OCI-LY1 (cell line): ENCODE data around the gene ACACA.

Source experiments
- H2AFZ ChIP-seq: fragments of 200-600 bp; sonication (generic), shearing (Covaris generic); 2 replicates; pipeline ENCODE4 v1.6.0; 2014; ENCODE audit warnings: antibody characterized with exemption, mild to moderate bottlenecking, low read length
- H3F3A ChIP-seq: fragments of 200-600 bp; sonication (generic), shearing (Covaris generic); 2 replicates; pipeline ENCODE4 v1.6.0; 2014; ENCODE audit warnings: mild to moderate bottlenecking, antibody characterized with exemption, low read length, moderate library complexity; ENCODE audit not compliant: insufficient read depth
- H3K27ac ChIP-seq: fragments of 200-600 bp; sonication (generic); 2 replicates; pipeline ENCODE4 v1.5.1; 2014; ENCODE audit warnings: low read length, mixed run types, mild to moderate bottlenecking, low read depth; ENCODE audit not compliant: poor library complexity, severe bottlenecking
- H3K27me3 ChIP-seq: fragments of 200-600 bp; sonication (generic); 2 replicates; pipeline ENCODE4 v1.6.0; 2014; ENCODE audit warnings: antibody characterized with exemption, mild to moderate bottlenecking, low read length, moderate library complexity; ENCODE audit not compliant: insufficient read depth
- H3K36me3 ChIP-seq: fragments of 200-600 bp; sonication (generic); 2 replicates; pipeline ENCODE4 v1.6.1; 2014; ENCODE audit warnings: mild to moderate bottlenecking, antibody characterized with exemption, low read length, moderate library complexity, mixed read lengths; ENCODE audit not compliant: insufficient read depth
- H3K4me1 ChIP-seq: fragments of 200-600 bp; sonication (generic); 2 replicates; pipeline ENCODE4 v1.5.1; 2014; ENCODE audit warnings: mild to moderate bottlenecking, low read length, moderate library complexity; ENCODE audit not compliant: insufficient read depth, severe bottlenecking
- H3K4me2 ChIP-seq: fragments of 200-600 bp; sonication (generic), shearing (Covaris generic); 2 replicates; pipeline ENCODE4 v1.6.1; 2014; ENCODE audit warnings: low read length
- H3K4me3 ChIP-seq: fragments of 200-600 bp; sonication (generic); 2 replicates; pipeline ENCODE4 v1.5.1; 2014; ENCODE audit warnings: low read length, low read depth, mild to moderate bottlenecking, mixed read lengths; ENCODE audit not compliant: poor library complexity, severe bottlenecking
- H3K79me2 ChIP-seq: fragments of 200-600 bp; shearing (Covaris generic); 2 replicates; pipeline ENCODE4 v1.6.1; 2016; ENCODE audit warnings: mixed run types, low read length, mixed read lengths; ENCODE audit not compliant: insufficient read depth
- H3K9ac ChIP-seq: fragments of 200-600 bp; sonication (generic), shearing (Covaris generic); 2 replicates; pipeline ENCODE4 v1.6.1; 2014; ENCODE audit warnings: mild to moderate bottlenecking, low read length, mixed read lengths
- H3K9me2 ChIP-seq: fragments of 200-600 bp; sonication (generic), shearing (Covaris generic); 2 replicates; pipeline ENCODE4 v1.6.1; 2014; ENCODE audit warnings: low read depth, mild to moderate bottlenecking, low read length, mixed read lengths
- H3K9me3 ChIP-seq: fragments of 200-600 bp; shearing (Covaris generic); 2 replicates; pipeline ENCODE4 v1.6.1; 2014; ENCODE audit warnings: low read length, mixed read lengths
- H4K20me1 ChIP-seq: fragments of 200-600 bp; sonication (generic), shearing (Covaris generic); 2 replicates; pipeline ENCODE4 v1.6.0; 2016; ENCODE audit warnings: mild to moderate bottlenecking, low read length; ENCODE audit not compliant: insufficient read depth
- EZH2 ChIP-seq: fragments of 200-600 bp; sonication (generic), shearing (Covaris generic); IDR thresholded peaks from 2 replicates; pipeline ENCODE4 v1.8.0; 2017; ENCODE audit warnings: borderline replicate concordance, mixed run types, mild to moderate bottlenecking, antibody characterized with exemption, low read length, moderate library complexity, mixed read lengths
- TF ChIP-seq, protein P1 (sequence below): fragments of 200-600 bp; sonication (generic), shearing (Covaris generic); IDR thresholded peaks from 2 replicates; pipeline ENCODE4 v1.5.1; 2017; ENCODE audit warnings: mild to moderate bottlenecking, antibody characterized with exemption, low read length, moderate library complexity, mixed read lengths

Gene ACACA

DNA sequence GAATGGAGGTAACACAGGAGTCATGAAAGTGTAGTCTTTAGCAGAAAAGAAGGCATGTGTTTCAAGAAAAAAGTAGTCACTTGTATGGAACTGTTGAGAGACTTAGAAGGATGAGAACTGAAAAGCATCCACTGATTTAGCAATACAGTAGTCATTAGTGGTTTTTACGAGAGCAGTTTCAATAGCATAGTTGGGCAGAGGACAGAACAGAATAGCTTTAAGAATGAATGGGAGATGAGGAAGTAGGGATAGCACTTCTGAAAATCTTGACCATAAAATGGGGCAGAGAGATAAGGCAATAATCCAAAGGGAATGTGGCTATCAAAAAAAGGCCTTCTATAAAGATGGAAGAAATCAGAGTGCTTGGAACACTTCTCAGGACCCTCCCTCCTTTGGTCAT, 95.7 kb downstream of the ACACA start:
- no peak overlapping the region for H3K4me2 ChIP-seq
- no peak overlapping the region for H3K27ac ChIP-seq
- H3K36me3 ChIP-seq: peaks cover 28% of the 10 kb centered on the region
- no peaks in the 10 kb centered on the region for H3K27me3 ChIP-seq
- H2AFZ ChIP-seq: no peak overlapping the region
- no peak overlapping the region for H3K9ac ChIP-seq
- no peaks in the 10 kb centered on the region for H3F3A ChIP-seq
- no peaks in the 10 kb centered on the region for H3K4me1 ChIP-seq
- H3K4me3 ChIP-seq: no peak overlapping the region
- no peaks in the 10 kb centered on the region for H4K20me1 ChIP-seq
- no peaks in the 10 kb centered on the region for H3K9me3 ChIP-seq
- peaks cover 9% of the 10 kb centered on the region for H3K79me2 ChIP-seq
- H3K9me2 ChIP-seq: no peaks in the 10 kb centered on the region
- no peak for TF ChIP-seq EZH2
- TF ChIP-seq, protein P1, sequence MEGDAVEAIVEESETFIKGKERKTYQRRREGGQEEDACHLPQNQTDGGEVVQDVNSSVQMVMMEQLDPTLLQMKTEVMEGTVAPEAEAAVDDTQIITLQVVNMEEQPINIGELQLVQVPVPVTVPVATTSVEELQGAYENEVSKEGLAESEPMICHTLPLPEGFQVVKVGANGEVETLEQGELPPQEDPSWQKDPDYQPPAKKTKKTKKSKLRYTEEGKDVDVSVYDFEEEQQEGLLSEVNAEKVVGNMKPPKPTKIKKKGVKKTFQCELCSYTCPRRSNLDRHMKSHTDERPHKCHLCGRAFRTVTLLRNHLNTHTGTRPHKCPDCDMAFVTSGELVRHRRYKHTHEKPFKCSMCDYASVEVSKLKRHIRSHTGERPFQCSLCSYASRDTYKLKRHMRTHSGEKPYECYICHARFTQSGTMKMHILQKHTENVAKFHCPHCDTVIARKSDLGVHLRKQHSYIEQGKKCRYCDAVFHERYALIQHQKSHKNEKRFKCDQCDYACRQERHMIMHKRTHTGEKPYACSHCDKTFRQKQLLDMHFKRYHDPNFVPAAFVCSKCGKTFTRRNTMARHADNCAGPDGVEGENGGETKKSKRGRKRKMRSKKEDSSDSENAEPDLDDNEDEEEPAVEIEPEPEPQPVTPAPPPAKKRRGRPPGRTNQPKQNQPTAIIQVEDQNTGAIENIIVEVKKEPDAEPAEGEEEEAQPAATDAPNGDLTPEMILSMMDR: no peak

DNA sequence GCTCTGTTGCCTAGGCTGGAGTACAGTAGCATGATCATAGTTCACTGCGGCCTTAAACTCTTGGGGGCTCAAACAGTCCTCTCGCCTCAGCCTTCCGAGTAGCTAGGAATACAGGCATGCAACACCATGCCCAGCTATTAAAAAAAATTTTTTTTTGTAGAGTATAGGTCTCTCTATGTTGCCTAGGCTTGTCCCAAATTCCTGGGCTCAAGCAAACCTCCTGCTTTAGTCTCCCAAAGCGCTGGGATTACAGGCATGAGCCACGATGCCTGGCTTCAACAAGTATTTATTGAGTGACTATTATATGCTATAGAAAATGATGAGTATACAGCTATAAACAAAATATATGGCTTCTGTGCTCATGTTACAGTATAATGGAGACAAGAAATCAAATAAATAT, 97.6 kb downstream of the ACACA start:
- no peak overlapping the region for H3K9ac ChIP-seq
- H4K20me1 ChIP-seq: no peaks in the 10 kb centered on the region
- no peak overlapping the region for H2AFZ ChIP-seq
- H3K4me3 ChIP-seq: no peak overlapping the region
- peaks cover 9% of the 10 kb centered on the region for H3K79me2 ChIP-seq
- no peaks in the 10 kb centered on the region for H3K27me3 ChIP-seq
- H3K27ac ChIP-seq: no peak overlapping the region
- no peaks in the 10 kb centered on the region for H3K9me2 ChIP-seq
- TF ChIP-seq, protein P1: no peak
- TF ChIP-seq EZH2: no peak
- no peak overlapping the region for H3K4me2 ChIP-seq
- peaks cover 18% of the 10 kb centered on the region for H3K36me3 ChIP-seq
- no peaks in the 10 kb centered on the region for H3K4me1 ChIP-seq
- no peaks in the 10 kb centered on the region for H3K9me3 ChIP-seq
- no peaks in the 10 kb centered on the region for H3F3A ChIP-seq

DNA sequence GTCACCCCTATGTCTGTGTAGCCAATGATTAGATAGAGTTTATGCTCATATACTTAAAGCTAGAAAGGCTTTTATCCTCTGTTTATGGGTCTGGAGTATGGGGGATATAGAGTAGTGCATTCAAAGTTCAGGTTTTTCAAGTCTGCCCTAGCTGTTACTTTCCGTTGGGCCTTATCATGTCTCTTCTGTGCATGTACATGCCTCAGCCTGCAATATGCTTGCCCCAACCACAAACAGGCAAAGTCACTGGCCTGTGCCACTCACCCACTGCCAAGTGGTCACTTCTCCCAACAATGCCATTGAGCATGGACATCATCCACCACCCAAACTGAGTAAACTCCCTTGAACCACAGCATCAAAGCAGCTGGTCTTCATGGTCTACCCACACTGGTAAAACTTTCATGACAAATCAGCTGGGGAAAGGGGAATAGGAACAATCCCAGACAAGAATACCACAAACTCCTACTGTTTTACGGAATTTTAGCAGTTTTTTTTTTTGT, 101.2 kb downstream of the ACACA start:
- TF ChIP-seq EZH2: no peak
- TF ChIP-seq, protein P1: no peak
- H3K9me3 ChIP-seq: no peaks in the 10 kb centered on the region
- peaks cover 16% of the 10 kb centered on the region for H3K4me1 ChIP-seq
- no peak overlapping the region for H3K4me3 ChIP-seq
- no peaks in the 10 kb centered on the region for H3K27me3 ChIP-seq
- peaks cover 12% of the 10 kb centered on the region for H3K79me2 ChIP-seq
- H3K36me3 ChIP-seq: peaks cover 19% of the 10 kb centered on the region
- no peaks in the 10 kb centered on the region for H3K9me2 ChIP-seq
- no peaks in the 10 kb centered on the region for H3F3A ChIP-seq
- no peak overlapping the region for H3K9ac ChIP-seq
- no peak overlapping the region for H3K27ac ChIP-seq
- no peaks in the 10 kb centered on the region for H4K20me1 ChIP-seq
- H3K4me2 ChIP-seq: no peak overlapping the region
- H2AFZ ChIP-seq: no peak overlapping the region
